Duodenal mucosa (tissue), 2 donors: ENCODE data around the gene SDK1.

Experiments used
- H3K27ac ChIP-seq: one replicate; pipeline ENCODE4 v1.7.0; 2013; ENCODE audit warnings: low read depth, low read length
- H3K27me3 ChIP-seq, 2 donors: one replicate each; pipeline ENCODE4 v1.7.0; 2013; ENCODE audit warnings: low read length in 2 of 2, control low read depth in 1 of 2; ENCODE audit not compliant: insufficient read depth in 2 of 2, control insufficient read depth in 1 of 2
- H3K36me3 ChIP-seq, 2 donors: one replicate each; pipeline ENCODE4 v1.7.0; 2013; ENCODE audit warnings: low read length in 2 of 2, control low read depth in 1 of 2; ENCODE audit not compliant: insufficient read depth in 2 of 2, control insufficient read depth in 1 of 2
- H3K4me1 ChIP-seq, 2 donors: one replicate each; pipeline ENCODE4 v1.7.0; 2013; ENCODE audit warnings: low read length in 2 of 2, control low read depth in 1 of 2; ENCODE audit not compliant: insufficient read depth in 2 of 2, control insufficient read depth in 1 of 2
- H3K4me3 ChIP-seq, 2 donors: one replicate each; pipeline ENCODE4 v1.7.0; 2013; ENCODE audit warnings: low read length in 2 of 2, low read depth in 1 of 2
- H3K9ac ChIP-seq, 2 donors: one replicate each; pipeline ENCODE4 v1.7.0; 2013; ENCODE audit warnings: low read length in 2 of 2, low read depth in 1 of 2
- H3K9me3 ChIP-seq, 2 donors: one replicate each; pipeline ENCODE4 v1.7.0; 2013; ENCODE audit warnings: low read length in 2 of 2, control low read depth in 1 of 2; ENCODE audit not compliant: control insufficient read depth in 1 of 2

SDK1 gene

DNA sequence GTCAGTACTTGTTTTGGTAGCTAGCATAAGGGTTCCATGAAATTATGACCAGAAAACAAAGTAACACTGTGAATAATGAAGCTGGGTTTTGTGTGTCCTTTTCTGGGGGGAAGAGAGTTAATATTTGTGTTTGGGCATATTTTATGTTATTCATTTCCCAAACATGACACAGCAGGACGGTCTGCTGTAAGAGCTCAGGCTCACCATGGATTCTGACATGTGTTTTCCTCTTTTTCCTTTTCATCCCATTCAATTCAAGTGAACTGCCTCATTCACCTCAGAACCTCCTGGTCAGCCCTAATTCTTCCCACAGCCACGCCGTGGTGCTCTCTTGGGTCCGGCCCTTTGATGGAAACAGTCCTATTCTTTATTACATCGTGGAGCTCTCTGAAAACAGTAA is 685.9 kb downstream of the SDK1 start:
- H3K9me3 ChIP-seq, result no peaks in the 10 kb centered on the region
- no peak overlapping the region for H3K4me3 ChIP-seq
- peaks cover 0 to 2% of the 10 kb centered on the region in 2 donors for H3K36me3 ChIP-seq
- H3K27ac ChIP-seq, result no peak overlapping the region
- no peaks in the 10 kb centered on the region for H3K4me1 ChIP-seq
- H3K9ac ChIP-seq, result no peak overlapping the region
- no peaks in the 10 kb centered on the region for H3K27me3 ChIP-seq

DNA sequence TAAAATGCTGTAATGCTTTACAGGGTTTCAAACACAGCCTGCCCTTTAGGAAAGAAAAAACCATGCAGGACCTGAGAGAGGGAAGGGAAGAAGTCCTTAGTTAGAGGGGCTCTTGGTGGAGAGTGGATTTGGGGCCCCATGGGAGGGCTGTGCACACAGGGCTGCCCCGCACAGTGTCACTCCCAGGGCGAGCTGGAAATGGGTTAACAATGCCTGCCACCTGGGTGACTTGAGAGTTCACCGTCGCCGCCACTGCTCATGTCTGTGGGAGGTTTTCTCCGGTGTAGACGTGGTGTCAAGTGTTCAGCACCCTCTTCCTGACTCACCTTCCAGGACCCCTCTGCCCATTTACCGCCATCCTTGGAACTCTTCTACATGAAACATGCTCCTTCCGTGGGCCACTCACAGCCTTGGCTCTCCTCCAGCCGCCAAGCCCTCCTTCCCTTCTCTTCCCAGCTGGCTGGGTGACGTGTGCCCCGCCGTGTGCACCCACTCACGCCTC is 686.4 kb downstream of the SDK1 start:
- Histone ChIP-seq H3K4me1 (no peaks in the 10 kb centered on the region), H3K9ac (no peak overlapping the region), H3K27me3 (no peaks in the 10 kb centered on the region), H3K4me3 (no peak overlapping the region), H3K9me3 (no peaks in the 10 kb centered on the region), H3K27ac (no peak overlapping the region), H3K36me3 (peaks cover 0 to 2% of the 10 kb centered on the region in 2 donors)

DNA sequence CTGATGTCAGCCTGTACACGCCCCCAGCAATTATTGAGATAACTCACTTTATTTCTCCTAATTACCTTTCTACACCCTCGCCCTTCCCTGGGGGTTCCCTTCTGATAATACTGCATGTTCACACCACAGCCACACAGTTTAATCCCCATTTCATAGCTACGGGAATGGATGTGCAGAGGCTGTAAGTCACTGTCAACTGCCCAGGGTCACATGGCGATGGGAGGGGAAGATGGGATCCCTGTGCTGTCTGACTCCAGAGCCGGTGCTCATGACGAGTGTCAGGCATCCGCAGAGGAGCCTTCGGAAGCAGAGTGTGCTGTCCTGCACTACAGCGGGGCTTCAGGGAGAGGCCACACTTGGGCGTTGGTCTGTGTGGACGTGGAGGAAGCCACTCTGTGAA is 688.7 kb downstream of the SDK1 start:
- Histone ChIP-seq H3K9me3 (no peaks in the 10 kb centered on the region), H3K36me3 (peaks cover 0 to 2% of the 10 kb centered on the region in 2 donors), H3K4me3 (no peak overlapping the region), H3K27ac (no peak overlapping the region), H3K4me1 (no peaks in the 10 kb centered on the region), H3K27me3 (no peaks in the 10 kb centered on the region), H3K9ac (no peak overlapping the region)

DNA sequence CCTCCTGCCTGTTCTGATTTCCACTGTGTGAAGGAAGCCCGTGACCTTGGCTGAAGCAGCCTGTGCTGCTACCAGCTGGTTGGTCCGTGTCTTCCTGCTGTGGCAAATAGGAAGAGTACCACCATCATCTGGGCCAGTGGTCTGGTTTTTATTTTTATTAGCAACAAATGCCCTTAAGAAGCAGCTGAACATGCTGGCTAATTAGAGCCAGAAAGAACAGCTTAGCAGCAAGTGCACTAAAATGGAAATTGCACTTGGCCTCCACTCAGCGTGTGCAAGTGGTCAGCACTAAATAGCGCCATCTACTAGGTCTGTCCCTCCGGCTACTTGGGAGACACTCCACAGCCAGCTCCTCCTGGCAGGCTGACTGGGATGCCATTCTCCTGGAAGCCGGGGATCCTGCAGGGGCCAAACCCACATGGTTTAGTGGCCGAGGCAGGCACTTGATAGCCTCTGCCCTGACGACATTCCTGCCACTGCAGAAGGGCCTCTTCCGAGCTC is 690.7 kb downstream of the SDK1 start:
- H3K9ac ChIP-seq, result no peak overlapping the region
- H3K9me3 ChIP-seq, result no peaks in the 10 kb centered on the region
- H3K4me3 ChIP-seq, result no peak overlapping the region
- H3K27ac ChIP-seq, result no peak overlapping the region
- H3K4me1 ChIP-seq, result no peaks in the 10 kb centered on the region
- H3K36me3 ChIP-seq, result no peaks in the 10 kb centered on the region
- H3K27me3 ChIP-seq, result no peaks in the 10 kb centered on the region

DNA sequence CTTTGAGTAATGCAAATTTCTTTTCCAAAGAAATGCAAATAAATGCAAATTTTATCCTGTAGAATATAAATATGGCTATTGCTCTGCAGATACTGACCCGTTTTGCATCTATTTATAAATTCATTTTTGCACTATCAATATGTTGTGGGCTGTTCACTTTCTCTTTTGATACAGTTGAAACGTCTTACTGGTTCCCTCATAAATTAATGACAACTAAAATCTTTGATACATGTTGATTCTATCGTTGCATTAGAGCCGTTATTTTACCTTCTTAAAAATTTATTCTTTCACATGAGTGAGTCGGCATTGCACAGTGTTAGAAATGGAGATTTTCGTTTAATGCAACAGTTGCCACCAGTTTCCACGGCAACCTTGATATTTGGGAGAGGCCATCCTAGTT is 691.8 kb downstream of the SDK1 start:
- Histone ChIP-seq H3K4me1 (no peaks in the 10 kb centered on the region), H3K4me3 (no peak overlapping the region), H3K27ac (no peak overlapping the region), H3K9ac (no peak overlapping the region), H3K27me3 (no peaks in the 10 kb centered on the region), H3K9me3 (no peaks in the 10 kb centered on the region), H3K36me3 (no peaks in the 10 kb centered on the region)

DNA sequence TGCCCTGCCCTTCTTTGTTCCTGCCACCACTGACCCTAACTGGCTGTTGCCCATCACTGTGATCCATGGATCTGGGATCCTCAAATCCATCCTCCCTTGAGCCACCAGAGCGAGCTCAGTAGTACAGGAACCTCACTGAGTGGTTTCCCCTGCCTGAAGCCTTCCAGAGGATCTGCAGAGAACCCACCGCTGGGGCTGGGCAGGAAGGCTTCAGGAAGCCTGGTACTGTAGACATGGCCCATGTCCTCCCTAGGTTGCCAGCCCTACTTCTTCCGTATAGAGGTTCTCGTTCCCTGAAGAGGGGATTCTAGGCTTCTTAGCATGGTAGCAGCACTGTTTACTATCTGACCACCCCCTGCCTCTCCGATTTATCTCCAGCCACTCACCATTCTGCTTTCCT is 693.7 kb downstream of the SDK1 start:
- Histone ChIP-seq H3K9ac (no peak overlapping the region), H3K4me3 (no peak overlapping the region), H3K27me3 (no peaks in the 10 kb centered on the region), H3K36me3 (no peaks in the 10 kb centered on the region), H3K9me3 (no peaks in the 10 kb centered on the region), H3K4me1 (no peaks in the 10 kb centered on the region), H3K27ac (no peak overlapping the region)

DNA sequence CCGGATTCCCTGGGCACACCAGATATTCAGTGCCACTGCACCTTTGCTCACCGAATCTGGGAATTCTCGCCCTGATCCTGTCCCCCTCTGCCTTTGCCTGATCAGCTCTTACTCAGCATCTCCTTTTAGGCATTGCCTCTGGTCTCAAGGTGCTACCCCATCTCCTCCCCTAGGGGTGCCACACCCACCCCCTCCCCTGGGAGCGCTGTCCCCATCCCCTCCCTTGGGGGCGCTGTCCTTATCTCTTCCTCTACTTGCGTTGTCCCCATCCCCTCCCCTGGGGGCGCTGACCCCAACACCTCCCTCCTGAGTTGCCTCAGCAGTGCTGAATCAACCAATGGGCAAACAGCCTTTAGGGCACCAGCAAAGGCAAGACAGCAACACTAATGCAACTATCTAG is 694.1 kb downstream of the SDK1 start:
- Histone ChIP-seq H3K4me3 (no peak overlapping the region), H3K4me1 (no peaks in the 10 kb centered on the region), H3K27me3 (no peaks in the 10 kb centered on the region), H3K9ac (no peak overlapping the region), H3K27ac (no peak overlapping the region), H3K36me3 (no peaks in the 10 kb centered on the region), H3K9me3 (no peaks in the 10 kb centered on the region)

DNA sequence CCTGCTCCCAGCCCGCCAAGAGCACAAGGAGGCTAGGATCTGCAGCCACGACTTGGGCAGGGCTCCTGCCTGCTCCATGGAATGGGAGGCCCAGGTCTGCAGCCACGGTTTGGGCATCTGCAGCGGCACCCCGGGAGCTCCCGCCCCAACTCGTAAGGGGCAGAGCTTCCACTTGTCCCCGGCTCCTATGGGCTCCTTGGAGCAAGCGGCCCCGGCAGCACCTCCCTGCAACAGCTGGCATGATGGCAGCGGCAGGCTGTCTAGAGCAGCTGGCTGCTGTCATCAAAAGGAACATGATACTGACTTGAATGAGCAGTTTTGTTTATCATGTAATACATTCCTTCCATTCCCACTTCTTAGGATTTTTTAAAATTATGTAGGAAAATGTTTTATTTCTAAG is 697.0 kb downstream of the SDK1 start:
- Histone ChIP-seq H3K36me3 (no peaks in the 10 kb centered on the region), H3K4me3 (no peak overlapping the region), H3K27me3 (no peaks in the 10 kb centered on the region), H3K27ac (no peak overlapping the region), H3K4me1 (no peaks in the 10 kb centered on the region), H3K9me3 (no peaks in the 10 kb centered on the region), H3K9ac (no peak overlapping the region)

DNA sequence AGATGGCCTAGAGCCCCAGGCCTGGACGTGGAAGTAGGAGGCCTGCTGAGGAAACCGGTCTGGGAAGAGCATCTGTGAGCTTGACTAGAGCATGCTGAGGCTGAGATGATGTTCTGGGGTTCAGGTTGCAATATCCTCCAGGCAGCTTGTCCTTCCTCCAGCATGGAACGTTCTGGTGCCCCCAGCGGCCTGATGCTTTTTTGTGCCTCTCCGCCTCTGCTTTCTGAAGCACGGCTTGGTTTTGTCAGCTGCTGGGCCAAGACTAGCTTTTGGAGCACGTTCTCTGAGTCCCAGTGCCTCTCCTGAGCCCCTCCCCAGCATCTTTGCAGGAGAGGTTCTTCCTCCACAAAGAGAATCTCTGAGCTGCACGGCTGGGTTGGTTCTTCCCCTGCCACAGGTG is 699.1 kb downstream of the SDK1 start:
- Histone ChIP-seq H3K36me3 (no peaks in the 10 kb centered on the region), H3K9ac (no peak overlapping the region), H3K9me3 (no peaks in the 10 kb centered on the region), H3K4me1 (no peaks in the 10 kb centered on the region), H3K27me3 (no peaks in the 10 kb centered on the region), H3K4me3 (no peak overlapping the region), H3K27ac (no peak overlapping the region)

DNA sequence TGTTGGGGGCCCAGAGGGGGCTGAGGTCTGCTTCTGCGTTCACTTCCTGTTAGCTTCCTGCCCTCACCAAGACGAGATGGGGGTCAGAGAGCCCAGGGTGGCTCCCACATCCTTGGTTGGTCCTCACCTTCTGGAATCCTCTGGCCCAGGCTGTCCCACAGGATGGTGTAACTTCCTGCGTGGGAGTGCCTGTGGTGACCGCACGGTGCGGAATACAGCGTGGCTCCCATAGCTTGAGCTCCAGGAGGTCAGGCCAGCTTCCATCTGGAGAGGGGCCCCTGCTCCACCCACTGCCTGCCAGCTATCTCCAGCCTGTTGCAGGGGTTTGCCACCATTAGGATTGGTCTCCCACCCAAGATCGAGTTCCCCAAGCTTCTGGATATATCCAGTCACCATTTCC is 699.9 kb downstream of the SDK1 start:
- Histone ChIP-seq H3K4me3 (no peak overlapping the region), H3K9me3 (no peaks in the 10 kb centered on the region), H3K4me1 (no peaks in the 10 kb centered on the region), H3K36me3 (no peaks in the 10 kb centered on the region), H3K27me3 (no peaks in the 10 kb centered on the region), H3K27ac (no peak overlapping the region), H3K9ac (no peak overlapping the region)

DNA sequence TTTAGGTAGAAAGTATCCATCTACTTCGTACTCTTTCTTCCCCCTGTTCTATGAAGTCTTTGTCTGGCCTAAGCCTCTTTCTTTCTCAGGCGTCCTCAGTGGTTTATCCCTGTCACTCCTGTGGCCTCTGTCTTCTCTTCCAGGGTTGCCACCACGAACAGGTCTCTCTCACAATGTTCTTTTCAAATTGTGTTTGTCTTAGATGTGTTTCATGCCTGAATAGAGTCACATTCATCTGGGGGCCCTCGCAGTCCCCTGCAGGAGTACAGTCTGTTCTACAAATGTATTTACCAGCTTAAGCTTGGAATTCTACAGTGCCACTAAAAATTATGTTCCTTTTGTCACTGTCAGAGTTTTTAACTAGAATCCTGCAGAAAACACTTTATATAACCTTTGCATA is 700.7 kb downstream of the SDK1 start:
- Histone ChIP-seq H3K27ac (no peak overlapping the region), H3K4me1 (peaks cover 0 to 5% of the 10 kb centered on the region in 2 donors), H3K9ac (no peak overlapping the region), H3K9me3 (no peaks in the 10 kb centered on the region), H3K27me3 (no peaks in the 10 kb centered on the region), H3K4me3 (no peak overlapping the region), H3K36me3 (no peaks in the 10 kb centered on the region)
